Measurements from ENCODE around the gene DGCR2.

Gene DGCR2

DNA sequence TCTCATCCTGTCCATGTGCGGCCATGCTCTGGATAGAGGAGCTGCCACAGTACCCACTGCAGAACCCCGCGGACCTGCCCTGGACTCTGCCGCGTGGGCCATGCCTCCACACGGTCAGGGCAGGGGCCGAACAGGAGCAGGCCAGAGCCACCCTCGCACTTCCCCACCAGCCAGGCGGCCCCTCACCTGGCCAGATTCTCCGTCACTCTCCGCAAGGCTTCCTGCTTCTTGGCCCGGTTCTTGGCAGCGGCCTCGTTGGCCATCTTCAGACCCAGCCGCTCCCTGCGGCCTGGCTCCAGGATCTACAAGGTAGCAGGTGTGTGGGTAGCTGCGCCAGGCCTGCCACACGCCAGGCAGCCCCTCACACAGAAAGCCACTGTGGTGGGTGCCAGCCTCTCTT, 12.7 kb upstream of the DGCR2 start:
- Histone ChIP-seq H3K36me3 (ENCODE audit: insufficient read depth, low read length) (peaks cover 90% of the 10 kb centered on the region), H3K79me2 (ENCODE audit: insufficient read depth, low read length) (no peaks in the 10 kb centered on the region), H3K4me1 (ENCODE audit: insufficient read depth, low read length) (no peaks in the 10 kb centered on the region), H2AFZ (ENCODE audit: low read depth, low read length) (no peak overlapping the region), H3K27me3 (ENCODE audit: insufficient read depth, low read length, poor library complexity) (no peaks in the 10 kb centered on the region), H3K4me2 (ENCODE audit: insufficient read depth, low read length) (no peak overlapping the region), H4K20me1 (ENCODE audit: insufficient read depth, low read length) (peaks cover 43% of the 10 kb centered on the region), H3K4me3 (ENCODE audit: low read depth in 1 of 2, low read length in 2 of 2) (no peak overlapping the region), H3K9me3 (ENCODE audit: insufficient read depth, low read length, severe bottlenecking) (no peaks in the 10 kb centered on the region), H3K9ac (ENCODE audit: low read depth, low read length) (no peak overlapping the region), H3K27ac (ENCODE audit: low read length) (no peak overlapping the region)
- ATAC-seq (ENCODE audit: insufficient read depth, low read depth) (no peak), DNase-seq (no peak)
- TF ChIP-seq, protein P1, sequence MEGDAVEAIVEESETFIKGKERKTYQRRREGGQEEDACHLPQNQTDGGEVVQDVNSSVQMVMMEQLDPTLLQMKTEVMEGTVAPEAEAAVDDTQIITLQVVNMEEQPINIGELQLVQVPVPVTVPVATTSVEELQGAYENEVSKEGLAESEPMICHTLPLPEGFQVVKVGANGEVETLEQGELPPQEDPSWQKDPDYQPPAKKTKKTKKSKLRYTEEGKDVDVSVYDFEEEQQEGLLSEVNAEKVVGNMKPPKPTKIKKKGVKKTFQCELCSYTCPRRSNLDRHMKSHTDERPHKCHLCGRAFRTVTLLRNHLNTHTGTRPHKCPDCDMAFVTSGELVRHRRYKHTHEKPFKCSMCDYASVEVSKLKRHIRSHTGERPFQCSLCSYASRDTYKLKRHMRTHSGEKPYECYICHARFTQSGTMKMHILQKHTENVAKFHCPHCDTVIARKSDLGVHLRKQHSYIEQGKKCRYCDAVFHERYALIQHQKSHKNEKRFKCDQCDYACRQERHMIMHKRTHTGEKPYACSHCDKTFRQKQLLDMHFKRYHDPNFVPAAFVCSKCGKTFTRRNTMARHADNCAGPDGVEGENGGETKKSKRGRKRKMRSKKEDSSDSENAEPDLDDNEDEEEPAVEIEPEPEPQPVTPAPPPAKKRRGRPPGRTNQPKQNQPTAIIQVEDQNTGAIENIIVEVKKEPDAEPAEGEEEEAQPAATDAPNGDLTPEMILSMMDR (IDR thresholded peaks at IDR 0.05; ENCODE audit: borderline replicate concordance, extremely low read depth, low read length, poor library complexity, severe bottlenecking), result no peak
- no peak for TF ChIP-seq EZH2 (IDR thresholded peaks at IDR 0.05; ENCODE audit: borderline replicate concordance, low read depth, low read length, severe bottlenecking)

- H3K9me3 ChIP-seq (ENCODE audit: insufficient read depth, low read length, severe bottlenecking), result no peaks in the 10 kb centered on the region
- H3K9ac ChIP-seq (ENCODE audit: low read depth, low read length), result no peak overlapping the region
- H3K27ac ChIP-seq (ENCODE audit: low read length), result no peak overlapping the region
- H4K20me1 ChIP-seq (ENCODE audit: insufficient read depth, low read length), result peaks cover 40% of the 10 kb centered on the region
- H3K4me3 ChIP-seq (ENCODE audit: low read depth in 1 of 2, low read length in 2 of 2), result no peak overlapping the region
- no peaks in the 10 kb centered on the region for H3K79me2 ChIP-seq (ENCODE audit: insufficient read depth, low read length)
- TF ChIP-seq, protein P1 (IDR thresholded peaks at IDR 0.05; ENCODE audit: borderline replicate concordance, extremely low read depth, low read length, poor library complexity, severe bottlenecking), result no peak
- TF ChIP-seq EZH2 (IDR thresholded peaks at IDR 0.05; ENCODE audit: borderline replicate concordance, low read depth, low read length, severe bottlenecking), result no peak
- no peak overlapping the region for H2AFZ ChIP-seq (ENCODE audit: low read depth, low read length)
- no peaks in the 10 kb centered on the region for H3K27me3 ChIP-seq (ENCODE audit: insufficient read depth, low read length, poor library complexity)
- no peak overlapping the region for H3K4me2 ChIP-seq (ENCODE audit: insufficient read depth, low read length)
- peaks cover 84% of the 10 kb centered on the region for H3K36me3 ChIP-seq (ENCODE audit: insufficient read depth, low read length)
- ATAC-seq (ENCODE audit: insufficient read depth, low read depth) (no peak), DNase-seq (no peak)
- no peaks in the 10 kb centered on the region for H3K4me1 ChIP-seq (ENCODE audit: insufficient read depth, low read length)
These were observed 12.1 kb upstream of the DGCR2 start for GRCh38 chr22:19134176-19134831.

GRCh38 chr22:19133561-19133960, 11.3 kb upstream of the DGCR2 start:
- Histone ChIP-seq H3K36me3 (ENCODE audit: insufficient read depth, low read length) (peaks cover 77% of the 10 kb centered on the region), H3K9me3 (ENCODE audit: insufficient read depth, low read length, severe bottlenecking) (no peaks in the 10 kb centered on the region), H3K4me2 (ENCODE audit: insufficient read depth, low read length) (no peak overlapping the region), H3K4me1 (ENCODE audit: insufficient read depth, low read length) (no peaks in the 10 kb centered on the region), H3K27me3 (ENCODE audit: insufficient read depth, low read length, poor library complexity) (no peaks in the 10 kb centered on the region), H3K4me3 (ENCODE audit: low read depth in 1 of 2, low read length in 2 of 2) (no peak overlapping the region), H3K79me2 (ENCODE audit: insufficient read depth, low read length) (no peaks in the 10 kb centered on the region), H3K9ac (ENCODE audit: low read depth, low read length) (no peak overlapping the region), H4K20me1 (ENCODE audit: insufficient read depth, low read length) (peaks cover 33% of the 10 kb centered on the region; the same call in 1 of the 2 replicates), H3K27ac (ENCODE audit: low read length) (no peak overlapping the region), H2AFZ (ENCODE audit: low read depth, low read length) (no peak overlapping the region)
- DNase-seq, result no peak
- no peak for ATAC-seq (ENCODE audit: insufficient read depth, low read depth)
- TF ChIP-seq EZH2 (IDR thresholded peaks at IDR 0.05; ENCODE audit: borderline replicate concordance, low read depth, low read length, severe bottlenecking), result no peak

DNA sequence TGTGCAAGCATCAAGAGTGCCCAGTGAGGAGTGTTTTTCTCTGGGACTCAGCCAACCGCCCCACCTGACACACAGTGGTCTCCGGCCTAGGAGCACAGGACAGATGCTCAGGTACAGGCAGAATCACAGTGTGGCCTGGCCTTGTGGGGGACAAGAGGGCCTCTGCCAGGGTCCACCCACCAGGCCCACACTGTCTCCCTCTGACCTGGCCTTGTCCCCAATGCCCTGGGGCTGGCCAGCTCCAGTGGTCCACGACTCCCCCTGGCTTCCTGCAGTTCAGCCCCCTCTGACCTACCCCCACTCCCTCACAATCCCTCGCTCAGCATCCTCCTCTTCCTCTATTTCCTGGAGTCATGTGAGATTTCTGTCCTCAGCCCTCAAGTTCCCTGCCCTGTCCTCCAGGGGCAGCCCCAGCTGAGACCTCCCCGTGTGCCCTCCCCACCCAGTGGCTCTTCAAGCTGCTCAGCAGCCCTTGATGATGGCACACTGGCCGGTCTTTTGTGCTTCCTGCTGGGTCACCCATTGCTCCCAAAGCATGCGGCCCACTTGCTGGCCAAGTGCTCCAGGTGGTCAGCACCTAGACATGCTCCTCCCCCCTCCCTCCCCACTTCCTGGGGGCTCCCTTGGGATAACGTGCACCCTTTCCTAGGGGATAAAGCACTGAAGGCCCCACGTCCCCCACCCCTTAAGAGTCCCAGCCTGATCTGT, 10.6 kb upstream of the DGCR2 start:
- Histone ChIP-seq H3K4me1 (ENCODE audit: insufficient read depth, low read length) (no peaks in the 10 kb centered on the region), H4K20me1 (ENCODE audit: insufficient read depth, low read length) (peaks cover 30% of the 10 kb centered on the region; the same call in 1 of the 2 replicates), H3K79me2 (ENCODE audit: insufficient read depth, low read length) (no peaks in the 10 kb centered on the region), H3K9me3 (ENCODE audit: insufficient read depth, low read length, severe bottlenecking) (no peaks in the 10 kb centered on the region), H3K4me2 (ENCODE audit: insufficient read depth, low read length) (no peak overlapping the region), H3K9ac (ENCODE audit: low read depth, low read length) (no peak overlapping the region), H3K36me3 (ENCODE audit: insufficient read depth, low read length) (peaks cover 70% of the 10 kb centered on the region), H2AFZ (ENCODE audit: low read depth, low read length) (no peak overlapping the region), H3K27ac (ENCODE audit: low read length) (no peak overlapping the region), H3K27me3 (ENCODE audit: insufficient read depth, low read length, poor library complexity) (no peaks in the 10 kb centered on the region), H3K4me3 (ENCODE audit: low read depth in 1 of 2, low read length in 2 of 2) (no peak overlapping the region)
- TF ChIP-seq EZH2 (IDR thresholded peaks at IDR 0.05; ENCODE audit: borderline replicate concordance, low read depth, low read length, severe bottlenecking), result no peak
- TF ChIP-seq, protein P1 (IDR thresholded peaks at IDR 0.05; ENCODE audit: borderline replicate concordance, extremely low read depth, low read length, poor library complexity, severe bottlenecking), result no peak
- DNase-seq (no peak), ATAC-seq (ENCODE audit: insufficient read depth, low read depth) (no peak)

Measured in DND-41 (cell line).